ENCODE results near the gene GHRHR.

The GHRHR gene

DNA sequence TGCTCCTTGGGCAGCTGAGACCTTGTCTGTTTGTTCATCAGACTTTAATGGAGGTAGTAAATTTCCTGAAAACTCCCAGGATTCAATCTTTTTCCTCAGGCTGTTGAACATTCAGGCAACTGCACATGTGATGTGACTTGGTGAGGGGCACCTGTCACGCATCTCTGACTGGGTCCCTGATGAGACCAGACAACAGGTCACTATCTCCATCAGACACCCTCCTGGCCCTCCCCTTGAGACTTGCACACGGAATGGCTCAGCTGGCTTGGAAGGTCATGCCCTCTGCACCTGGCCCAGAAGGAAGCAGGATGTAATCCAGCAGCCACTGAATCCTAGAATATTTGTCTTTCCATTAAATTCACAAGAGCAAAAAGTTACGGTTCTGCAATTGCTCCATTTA lies 36.2 kb upstream of the GHRHR start:
- TF ChIP-seq, protein P1, sequence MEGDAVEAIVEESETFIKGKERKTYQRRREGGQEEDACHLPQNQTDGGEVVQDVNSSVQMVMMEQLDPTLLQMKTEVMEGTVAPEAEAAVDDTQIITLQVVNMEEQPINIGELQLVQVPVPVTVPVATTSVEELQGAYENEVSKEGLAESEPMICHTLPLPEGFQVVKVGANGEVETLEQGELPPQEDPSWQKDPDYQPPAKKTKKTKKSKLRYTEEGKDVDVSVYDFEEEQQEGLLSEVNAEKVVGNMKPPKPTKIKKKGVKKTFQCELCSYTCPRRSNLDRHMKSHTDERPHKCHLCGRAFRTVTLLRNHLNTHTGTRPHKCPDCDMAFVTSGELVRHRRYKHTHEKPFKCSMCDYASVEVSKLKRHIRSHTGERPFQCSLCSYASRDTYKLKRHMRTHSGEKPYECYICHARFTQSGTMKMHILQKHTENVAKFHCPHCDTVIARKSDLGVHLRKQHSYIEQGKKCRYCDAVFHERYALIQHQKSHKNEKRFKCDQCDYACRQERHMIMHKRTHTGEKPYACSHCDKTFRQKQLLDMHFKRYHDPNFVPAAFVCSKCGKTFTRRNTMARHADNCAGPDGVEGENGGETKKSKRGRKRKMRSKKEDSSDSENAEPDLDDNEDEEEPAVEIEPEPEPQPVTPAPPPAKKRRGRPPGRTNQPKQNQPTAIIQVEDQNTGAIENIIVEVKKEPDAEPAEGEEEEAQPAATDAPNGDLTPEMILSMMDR (conservative IDR thresholded peaks at IDR 0.05; ENCODE audit: low read length) = no peak
- DNase-seq (ENCODE audit: low read depth) = no peak
- no peak overlapping the region for H3K4me3 ChIP-seq (ENCODE audit: low read length)

DNA sequence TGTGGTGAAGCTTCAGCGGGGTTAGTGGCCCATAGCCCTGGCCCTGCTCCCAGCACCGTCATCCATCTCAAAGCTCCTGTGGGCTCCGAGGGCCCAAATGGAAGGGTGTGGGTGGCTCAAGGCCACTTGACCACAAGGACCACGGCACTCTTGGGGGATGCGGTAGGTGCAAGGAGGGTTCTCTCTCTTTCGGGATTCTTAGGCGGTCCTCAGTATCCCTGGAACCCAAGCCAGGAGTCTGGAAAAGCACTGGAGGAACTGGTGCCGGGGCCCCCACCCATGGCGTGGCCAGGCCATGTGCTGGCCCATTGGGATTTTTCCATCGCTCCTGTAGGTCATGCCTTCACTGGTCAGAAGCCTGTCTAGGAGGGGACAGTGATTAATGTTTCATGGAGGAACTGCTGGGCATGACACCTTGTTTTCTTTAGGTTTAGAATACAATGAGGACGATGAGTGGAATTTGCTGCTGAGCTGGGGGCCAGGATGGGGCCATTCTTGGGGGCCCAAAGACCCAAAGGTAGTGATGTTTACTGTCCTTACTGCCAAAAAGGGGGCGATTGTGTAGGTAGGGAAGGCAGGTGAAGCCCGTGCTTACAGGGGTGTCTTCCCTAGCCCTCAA lies 35.4 kb upstream of the GHRHR start:
- H3K4me3 ChIP-seq (ENCODE audit: low read length) = no peak overlapping the region
- TF ChIP-seq, protein P1 (conservative IDR thresholded peaks at IDR 0.05; ENCODE audit: low read length) = no peak
- no peak for DNase-seq (ENCODE audit: low read depth)

DNA sequence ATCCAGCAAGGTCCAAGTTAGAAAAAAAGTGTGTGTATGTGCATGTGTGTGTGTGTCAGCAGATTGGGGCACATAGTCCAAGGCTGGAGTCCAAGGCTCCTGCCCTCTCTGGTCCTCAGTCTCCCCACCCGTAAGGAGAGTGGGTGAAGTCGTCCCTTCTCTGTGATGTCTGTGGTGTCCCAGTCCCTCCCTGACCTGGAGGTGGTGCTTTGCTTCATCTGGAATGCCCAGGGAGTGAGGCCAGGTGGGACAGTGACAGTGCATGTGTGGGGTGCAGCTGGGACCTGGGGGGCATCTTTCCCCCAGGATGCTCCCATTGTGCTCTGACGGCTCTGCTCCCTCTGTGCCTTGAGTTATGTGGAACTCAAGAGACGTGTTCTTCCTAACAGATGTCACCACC lies 34.1 kb upstream of the GHRHR start:
- no peak overlapping the region for H3K4me3 ChIP-seq (ENCODE audit: low read length)
- TF ChIP-seq, protein P1 (conservative IDR thresholded peaks at IDR 0.05; ENCODE audit: low read length) = no peak
- DNase-seq (ENCODE audit: low read depth) = no peak

DNA sequence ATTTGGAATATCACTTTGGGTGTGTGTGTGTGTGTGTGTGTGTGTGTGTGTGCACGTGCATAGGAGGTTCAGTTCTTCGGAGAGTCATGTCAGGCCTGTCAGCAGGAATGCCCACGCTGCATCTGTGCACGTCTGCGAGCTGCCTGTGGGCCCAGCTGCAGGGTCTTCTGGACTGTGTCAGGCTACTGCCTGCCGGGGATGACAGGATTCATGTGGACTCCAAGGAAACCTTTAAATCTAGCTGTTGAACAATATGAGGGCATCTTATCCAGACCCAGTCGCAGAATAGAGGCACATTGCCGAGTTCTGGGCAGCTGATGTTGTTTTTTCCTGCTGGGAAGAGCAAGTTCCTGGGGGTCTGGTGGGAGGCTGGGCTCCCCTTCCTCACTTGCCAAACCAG lies 33.1 kb upstream of the GHRHR start:
- H3K4me3 ChIP-seq (ENCODE audit: low read length) = no peak overlapping the region
- no peak for DNase-seq (ENCODE audit: low read depth)
- TF ChIP-seq, protein P1 (conservative IDR thresholded peaks at IDR 0.05; ENCODE audit: low read length) = no peak

DNA sequence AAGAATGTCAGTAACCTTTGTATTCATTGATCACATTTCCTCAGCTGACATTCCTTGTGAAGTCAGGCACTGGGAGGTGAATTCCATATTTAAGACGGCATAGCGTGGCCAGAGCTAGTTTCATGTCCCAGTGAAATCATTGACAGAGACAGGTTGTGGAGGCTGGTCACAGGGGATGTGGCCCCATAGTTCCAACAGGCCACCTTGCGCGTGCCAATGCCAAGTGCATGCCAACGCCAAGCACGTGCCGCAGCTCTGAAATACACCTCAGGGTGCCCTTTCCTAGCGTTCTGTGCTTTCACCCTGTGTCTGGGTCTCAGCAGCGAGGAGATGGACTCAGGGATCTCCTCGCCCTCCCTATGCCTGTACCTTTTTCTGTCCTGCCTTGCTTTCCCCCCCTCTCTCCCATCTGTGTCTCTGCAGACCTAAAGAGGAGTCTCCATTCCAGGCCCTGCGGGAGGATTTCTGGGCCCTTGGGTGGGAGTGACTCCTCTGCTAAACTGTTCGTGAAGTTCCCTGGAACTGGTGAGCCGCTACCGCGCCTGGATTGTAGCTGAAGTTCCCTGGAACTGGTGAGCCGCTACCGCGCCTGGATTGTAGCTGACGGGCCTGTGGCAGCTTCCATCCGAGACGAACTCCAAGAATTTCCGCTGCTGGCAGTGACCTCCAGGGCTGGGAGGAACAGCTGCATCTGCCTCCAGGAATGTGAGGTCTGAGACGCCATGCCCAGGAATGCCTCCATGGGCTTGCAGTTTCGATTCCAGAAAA lies 32.4 kb upstream of the GHRHR start:
- peak; percentile 82 for DNase-seq (ENCODE audit: low read depth)
- H3K4me3 ChIP-seq (ENCODE audit: low read length) = no peak overlapping the region
- TF ChIP-seq, protein P1 (conservative IDR thresholded peaks at IDR 0.05; ENCODE audit: low read length) = no peak; the same call in 1 of the 2 replicates

DNA sequence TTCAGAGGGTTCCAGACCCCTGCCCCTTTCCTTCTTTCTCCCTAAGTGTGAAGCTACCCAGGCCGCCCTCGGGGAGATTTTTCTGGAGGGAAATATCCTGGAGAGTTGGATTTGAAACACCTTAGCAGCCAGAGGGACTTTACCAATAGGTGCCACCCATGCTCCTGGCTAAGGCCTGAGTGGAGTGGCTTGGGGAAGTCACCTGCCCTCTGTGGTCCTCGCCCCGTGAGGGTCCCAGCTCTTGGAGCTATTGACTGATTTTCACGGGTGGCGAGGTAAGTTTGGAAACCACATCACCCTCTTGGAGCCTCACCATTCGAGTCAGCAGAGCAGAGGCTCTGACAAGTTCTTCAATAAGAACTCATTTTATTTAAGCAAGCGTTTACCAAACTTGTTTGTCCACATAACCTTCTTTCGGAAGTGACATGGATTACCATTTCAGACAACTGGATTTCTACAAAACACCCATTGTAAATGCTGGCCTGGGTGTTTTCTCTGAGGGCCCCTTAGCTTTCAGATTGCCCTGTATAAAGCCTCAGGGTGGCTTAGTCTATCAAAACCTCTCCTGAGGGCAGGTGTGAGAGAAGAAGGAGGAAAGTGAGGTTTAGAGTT lies 31.7 kb upstream of the GHRHR start:
- DNase-seq (ENCODE audit: low read depth) = no peak
- H3K4me3 ChIP-seq (ENCODE audit: low read length) = no peak overlapping the region
- TF ChIP-seq, protein P1 (conservative IDR thresholded peaks at IDR 0.05; ENCODE audit: low read length) = no peak

Data from AG10803 (cell line).